Pancreas (tissue), 10 donors: ENCODE results near the gene FH. TPM values are rescaled to one million over a fixed set of nuclear protein-coding genes. Genes with fewer than 3 reads are reported as not detected.

Experiments
- ATAC-seq, 4 donors: fragments of 200-7000 bp; cut with Tn5 transposase; one replicate each; pipeline versions ENCODE4 v1.8.0 to v1.9.1; 2020; ENCODE audit warnings: mild to moderate bottlenecking in 4 of 4, moderate library complexity in 4 of 4
- DNase-seq, 6 donors: peaks; one replicate each; pipeline ENCODE4 v3.0.0-alpha.2; 2020
- FAIRE-seq: peaks from 2 replicates; lab custom pipeline; 2012; peaks lifted over from hg19 to GRCh38; lab: Jason Lieb, UNC
- H3K27ac ChIP-seq, 4 donors: fragments of 200-600 bp; sonication (generic); 1 replicate in 3 of 4; 2 replicates in 1 of 4; pipeline versions ENCODE4 v1.5.0 to v1.8.0; 2020
- H3K27me3 ChIP-seq, 4 donors: fragments of 200-600 bp; one replicate each; pipeline ENCODE4 v1.8.0; 2021
- H3K36me3 ChIP-seq, 3 donors: fragments of 200-600 bp; sonication (generic) in 1 of 3; one replicate each; pipeline versions ENCODE4 v1.5.0 to v1.8.0; 2020 to 2021
- H3K4me1 ChIP-seq, 3 donors: fragments of 200-600 bp; one replicate each; pipeline ENCODE4 v1.8.0; 2021
- H3K4me3 ChIP-seq, 4 donors: fragments of 200-600 bp; sonication (generic) in 2 of 4; one replicate each; pipeline versions ENCODE4 v1.5.0 to v1.8.0; 2020 to 2021
- H3K9me3 ChIP-seq, 4 donors: fragments of 200-600 bp; one replicate each; pipeline ENCODE4 v1.8.0; 2021
- WGBS, 2 donors: extraction: QIAGEN DNeasy Blood & Tissue Kit; methylation state at CpG; one replicate each; pipeline ENCODE4 v1.1.7; 2013; 5-methylcytosine and 5-hydroxymethylcytosine counted together
- intact Hi-C, 3 donors: fragments of 100-400 bp; cut with DNase I; formaldehyde crosslinking; loops; one replicate each; pipeline versions ENCODE4 v1.11.1 to v1.14.2; 2022
- polyA plus RNA-seq, 2 donors: library from polyadenylated mRNA; stranded (reverse); fragments of 200-250 nt; gene quantifications; one replicate each; pipeline ENCODE4 v1.2.3, GENCODE V29; 2013
- total RNA-seq, 6 donors: library from RNA; stranded (reverse); fragmentation: NEBNext Ultra II Directional in 4 of 6; extraction: Animal tissue kit (Norgen Biotek cat#: 25700) in 4 of 6; gene quantifications; one replicate each; pipeline versions ENCODE4 v1.2.1 to v1.2.4, GENCODE V29; 2021 to 2023
- TF ChIP-seq, protein P1 (sequence below), 4 donors: fragments of 200-600 bp; sonication (generic) in 3 of 4; IDR thresholded peaks; one replicate each; pipeline versions ENCODE4 v1.5.0 to v1.8.0; 2021; ENCODE audit warnings: antibody characterized with exemption in 4 of 4
- donor health status: healthy with polysubstance abuse.
- donor health status: DM: no; HTN: no; CAD: no; lungs with moderate emphysema.
- donor health status: DM: no; HTN: no; CAD: no.
- donor health status: control.
- donor health status: control.
- donor health status: Bipolar disorder and iron deficiency.
- donor health status: DM: yes; HTN: yes; CAD: no.
- donor health status: DM: no; HTN: no; CAD: no.
- donor health status: DM: no; HTN: no; CAD: no.
- donor health status: DM: yes; HTN: yes; CAD: no.

Gene FH
- total and polyA plus RNA-seq, 8 donors, result 15.1 to 33.5 (median 23.3) TPM

DNA sequence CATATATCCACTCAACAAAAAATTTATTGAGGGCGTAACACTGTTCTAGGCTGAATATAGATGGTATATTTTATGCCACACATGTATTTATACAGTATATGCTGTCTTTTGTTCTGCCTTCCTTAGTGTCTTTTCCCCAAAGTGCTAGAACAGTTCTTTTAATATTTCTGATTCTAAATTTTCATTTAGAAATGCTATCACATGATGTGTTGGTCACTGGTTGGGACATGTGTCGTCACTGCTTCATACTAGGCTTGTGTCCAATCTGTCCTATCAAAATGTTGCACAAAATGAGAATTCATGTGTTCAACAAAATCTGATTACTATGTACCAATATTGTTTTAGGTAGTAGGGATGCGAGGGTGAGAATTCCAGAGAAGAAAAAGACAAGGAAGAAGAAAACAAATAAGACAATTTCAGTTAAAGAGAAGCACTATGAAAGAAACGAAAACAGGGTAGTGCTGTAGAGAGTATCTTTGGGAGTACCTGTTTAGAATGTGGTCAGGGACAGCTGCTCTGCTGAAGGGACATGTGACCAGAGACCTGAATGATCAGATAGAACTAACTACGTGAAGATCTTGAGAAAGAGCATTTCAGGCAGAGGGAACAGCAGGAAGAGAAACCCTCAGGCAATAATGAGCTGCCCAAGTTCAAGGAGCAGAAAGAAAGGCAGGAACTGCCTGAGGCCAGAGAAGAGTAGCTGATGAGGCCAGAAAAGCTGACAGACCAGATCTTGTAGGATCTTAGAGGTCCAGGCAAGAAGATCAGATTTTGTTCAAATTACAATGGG, 14.0 kb upstream of the FH start:
- no peak for FAIRE-seq
- Histone ChIP-seq H3K36me3 (no peaks in the 10 kb centered on the region), H3K27me3 (no peaks in the 10 kb centered on the region), H3K4me1 (no peaks in the 10 kb centered on the region), H3K27ac (no peak overlapping the region), H3K9me3 (no peaks in the 10 kb centered on the region), H3K4me3 (no peak overlapping the region)
- TF ChIP-seq, protein P1, sequence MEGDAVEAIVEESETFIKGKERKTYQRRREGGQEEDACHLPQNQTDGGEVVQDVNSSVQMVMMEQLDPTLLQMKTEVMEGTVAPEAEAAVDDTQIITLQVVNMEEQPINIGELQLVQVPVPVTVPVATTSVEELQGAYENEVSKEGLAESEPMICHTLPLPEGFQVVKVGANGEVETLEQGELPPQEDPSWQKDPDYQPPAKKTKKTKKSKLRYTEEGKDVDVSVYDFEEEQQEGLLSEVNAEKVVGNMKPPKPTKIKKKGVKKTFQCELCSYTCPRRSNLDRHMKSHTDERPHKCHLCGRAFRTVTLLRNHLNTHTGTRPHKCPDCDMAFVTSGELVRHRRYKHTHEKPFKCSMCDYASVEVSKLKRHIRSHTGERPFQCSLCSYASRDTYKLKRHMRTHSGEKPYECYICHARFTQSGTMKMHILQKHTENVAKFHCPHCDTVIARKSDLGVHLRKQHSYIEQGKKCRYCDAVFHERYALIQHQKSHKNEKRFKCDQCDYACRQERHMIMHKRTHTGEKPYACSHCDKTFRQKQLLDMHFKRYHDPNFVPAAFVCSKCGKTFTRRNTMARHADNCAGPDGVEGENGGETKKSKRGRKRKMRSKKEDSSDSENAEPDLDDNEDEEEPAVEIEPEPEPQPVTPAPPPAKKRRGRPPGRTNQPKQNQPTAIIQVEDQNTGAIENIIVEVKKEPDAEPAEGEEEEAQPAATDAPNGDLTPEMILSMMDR (IDR thresholded peaks at IDR 0.05), result no peak
- DNase-seq, result no peak
- no peak for ATAC-seq
- intact Hi-C loops, result loop anchor here in 1 of 3 donors (10.0 kb wide), 1 partner anchor 91 kb away; no protein-coding TSS in a partner anchor
- 55 to 69% methylated on average over 5 of the region's 5 CpGs for WGBS, 2 donors

DNA sequence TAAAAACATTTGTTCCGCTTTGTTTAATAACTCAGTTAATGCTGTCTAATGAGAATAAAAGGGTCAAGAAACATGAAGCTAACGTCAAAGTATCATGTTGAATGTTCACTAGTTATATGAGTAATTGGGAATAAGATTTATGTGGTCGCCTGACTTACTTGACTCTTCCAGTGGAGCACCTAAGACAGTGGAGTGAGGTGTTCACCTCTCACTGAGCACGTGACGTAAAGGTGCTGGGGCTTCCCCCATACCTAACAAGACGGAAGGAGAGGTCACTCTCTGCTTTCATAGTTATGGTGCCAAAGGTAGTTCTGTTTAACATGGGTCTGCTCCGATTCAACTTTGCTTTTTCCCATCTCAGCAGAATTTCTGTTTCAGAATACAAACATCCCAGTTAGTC, 13.3 kb upstream of the FH start:
- Histone ChIP-seq H3K4me3 (no peak overlapping the region), H3K36me3 (no peaks in the 10 kb centered on the region), H3K9me3 (no peaks in the 10 kb centered on the region), H3K27ac (no peak overlapping the region), H3K27me3 (no peaks in the 10 kb centered on the region), H3K4me1 (no peaks in the 10 kb centered on the region)
- intact Hi-C loops, result loop anchor here in 1 of 3 donors (10.0 kb wide), 1 partner anchor 92 kb away; no protein-coding TSS in a partner anchor
- DNase-seq (no peak), ATAC-seq (peak in 1 of 4 donors; percentile 29), FAIRE-seq (no peak)
- TF ChIP-seq, protein P1 (IDR thresholded peaks at IDR 0.05), result no peak
- 68 to 80% methylated on average over 7 of the region's 7 CpGs for WGBS, 2 donors

- Histone ChIP-seq H3K27me3 (no peaks in the 10 kb centered on the region), H3K36me3 (no peaks in the 10 kb centered on the region), H3K9me3 (no peaks in the 10 kb centered on the region), H3K27ac (peak within 1 kb of the TSS in 2 of 4 donors; percentile 10 to 67), H3K4me1 (no peaks in the 10 kb centered on the region), H3K4me3 (peak within 1 kb of the TSS; percentile 6 to 47 (median 26))
- FAIRE-seq (no peak), DNase-seq (no peak), ATAC-seq (peak; percentile 42 to 78 (median 64))
- 0 to 1% methylated on average over 1 of the region's 1 CpG for WGBS, 2 donors
- intact Hi-C loops, result loop anchor here in 1 of 3 donors (10.0 kb wide), 1 partner anchor 93 kb away; no protein-coding TSS in a partner anchor
- TF ChIP-seq, protein P1 (IDR thresholded peaks at IDR 0.05), result no peak
Observed at GRCh38 chr1:241532162-241532531, 12.6 kb upstream of the FH start, which contains the start of gene KMO. TSS of gene KMO (plus strand) at chr1:241532378. CDS start at chr1:241532445, 67 bp downstream.

- 1% methylated on average over 11 of the region's 11 CpGs for WGBS, 2 donors
- FAIRE-seq, result peak; percentile 87
- Histone ChIP-seq H3K9me3 (no peaks in the 10 kb centered on the region), H3K27ac (peak overlapping the region in 2 of 4 donors; percentile 10 to 67), H3K4me1 (no peaks in the 10 kb centered on the region), H3K4me3 (peak overlapping the region; percentile 6 to 47 (median 26)), H3K36me3 (no peaks in the 10 kb centered on the region), H3K27me3 (no peaks in the 10 kb centered on the region)
- intact Hi-C loops, result loop anchor here in 1 of 3 donors (10.0 kb wide), 1 partner anchor 93 kb away; no protein-coding TSS in a partner anchor
- peak; percentile 92 to 97 (median 96) for ATAC-seq
- DNase-seq, result no peak
- TF ChIP-seq, protein P1 (IDR thresholded peaks at IDR 0.05), result peak in 3 of 4 donors; percentile 41 to 49 (median 43)
Observed at GRCh38 chr1:241531195-241532161, 11.9 kb upstream of the FH start.
